HEK293 (cell line): ENCODE results near the gene STARD3.

Source experiments
- GLI4 ChIP-seq: fragments of 450-650 bp; formaldehyde crosslinking; IDR thresholded peaks from 2 replicates; pipeline ENCODE4 v1.5.1; 2016; ENCODE audit warnings: missing biosample characterization, missing genetic modification characterization
- PRDM1 ChIP-seq: fragments of 450-650 bp; formaldehyde crosslinking; IDR thresholded peaks from 2 replicates; pipeline ENCODE4; 2016; ENCODE audit warnings: missing biosample characterization, missing genetic modification characterization
- ZNF121 ChIP-seq: fragments of 450-650 bp; formaldehyde crosslinking; IDR thresholded peaks from 2 replicates; pipeline ENCODE4 v1.5.1; 2016; ENCODE audit warnings: missing biosample characterization, missing genetic modification characterization
- ZNF174 ChIP-seq: fragments of 450-650 bp; formaldehyde crosslinking; IDR thresholded peaks from 2 replicates; pipeline ENCODE4 v1.5.0; 2017; ENCODE audit warnings: missing biosample characterization, mild to moderate bottlenecking, missing genetic modification characterization
- ZNF777 ChIP-seq: fragments of 450-650 bp; formaldehyde crosslinking; IDR thresholded peaks from 2 replicates; pipeline ENCODE4 v1.5.1; 2017; ENCODE audit warnings: missing biosample characterization, missing genetic modification characterization, borderline replicate concordance
- TF ChIP-seq, protein P1 (sequence below): fragments of 450-650 bp; formaldehyde crosslinking; IDR thresholded peaks from 2 replicates; pipeline ENCODE4 v1.5.1; 2016; ENCODE audit warnings: missing biosample characterization, missing genetic modification characterization
- TF ChIP-seq, protein P2 (sequence below): fragments of 450-650 bp; IDR thresholded peaks from 2 replicates; pipeline ENCODE4 v1.5.1; 2018; ENCODE audit warnings: missing biosample characterization, missing genetic modification characterization
- TF ChIP-seq, protein P3 (sequence below): fragments of 450-650 bp; formaldehyde crosslinking; IDR thresholded peaks from 2 replicates; pipeline ENCODE4 v1.5.1; 2016; ENCODE audit warnings: missing biosample characterization, missing genetic modification characterization
- TF ChIP-seq, protein P4 (sequence below): IDR thresholded peaks from 2 replicates; pipeline ENCODE4 v1.6.1; 2011; ENCODE audit warnings: mild to moderate bottlenecking, low read depth, low read length, borderline replicate concordance

DNA sequence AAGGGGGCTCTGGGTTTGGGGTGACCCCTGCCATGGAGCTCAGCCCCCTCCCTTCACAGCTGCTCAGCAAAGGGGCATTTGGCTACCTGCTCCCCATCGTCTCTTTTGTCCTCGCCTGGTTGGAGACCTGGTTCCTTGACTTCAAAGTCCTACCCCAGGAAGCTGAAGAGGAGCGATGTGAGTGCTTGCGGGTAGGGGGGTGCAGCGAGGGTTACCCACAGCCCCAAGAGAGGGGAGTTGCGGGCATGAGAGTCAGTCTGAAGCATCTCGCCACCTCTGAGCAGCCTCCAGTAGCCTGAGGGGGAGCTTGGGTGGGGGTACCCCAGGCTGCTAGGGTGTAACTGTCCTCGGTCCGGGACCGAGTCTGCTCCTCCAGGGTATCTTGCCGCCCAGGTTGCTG is 21.4 kb downstream of the STARD3 start:
- TF ChIP-seq, protein P1, sequence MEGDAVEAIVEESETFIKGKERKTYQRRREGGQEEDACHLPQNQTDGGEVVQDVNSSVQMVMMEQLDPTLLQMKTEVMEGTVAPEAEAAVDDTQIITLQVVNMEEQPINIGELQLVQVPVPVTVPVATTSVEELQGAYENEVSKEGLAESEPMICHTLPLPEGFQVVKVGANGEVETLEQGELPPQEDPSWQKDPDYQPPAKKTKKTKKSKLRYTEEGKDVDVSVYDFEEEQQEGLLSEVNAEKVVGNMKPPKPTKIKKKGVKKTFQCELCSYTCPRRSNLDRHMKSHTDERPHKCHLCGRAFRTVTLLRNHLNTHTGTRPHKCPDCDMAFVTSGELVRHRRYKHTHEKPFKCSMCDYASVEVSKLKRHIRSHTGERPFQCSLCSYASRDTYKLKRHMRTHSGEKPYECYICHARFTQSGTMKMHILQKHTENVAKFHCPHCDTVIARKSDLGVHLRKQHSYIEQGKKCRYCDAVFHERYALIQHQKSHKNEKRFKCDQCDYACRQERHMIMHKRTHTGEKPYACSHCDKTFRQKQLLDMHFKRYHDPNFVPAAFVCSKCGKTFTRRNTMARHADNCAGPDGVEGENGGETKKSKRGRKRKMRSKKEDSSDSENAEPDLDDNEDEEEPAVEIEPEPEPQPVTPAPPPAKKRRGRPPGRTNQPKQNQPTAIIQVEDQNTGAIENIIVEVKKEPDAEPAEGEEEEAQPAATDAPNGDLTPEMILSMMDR, result no peak
- TF ChIP-seq, protein P2, sequence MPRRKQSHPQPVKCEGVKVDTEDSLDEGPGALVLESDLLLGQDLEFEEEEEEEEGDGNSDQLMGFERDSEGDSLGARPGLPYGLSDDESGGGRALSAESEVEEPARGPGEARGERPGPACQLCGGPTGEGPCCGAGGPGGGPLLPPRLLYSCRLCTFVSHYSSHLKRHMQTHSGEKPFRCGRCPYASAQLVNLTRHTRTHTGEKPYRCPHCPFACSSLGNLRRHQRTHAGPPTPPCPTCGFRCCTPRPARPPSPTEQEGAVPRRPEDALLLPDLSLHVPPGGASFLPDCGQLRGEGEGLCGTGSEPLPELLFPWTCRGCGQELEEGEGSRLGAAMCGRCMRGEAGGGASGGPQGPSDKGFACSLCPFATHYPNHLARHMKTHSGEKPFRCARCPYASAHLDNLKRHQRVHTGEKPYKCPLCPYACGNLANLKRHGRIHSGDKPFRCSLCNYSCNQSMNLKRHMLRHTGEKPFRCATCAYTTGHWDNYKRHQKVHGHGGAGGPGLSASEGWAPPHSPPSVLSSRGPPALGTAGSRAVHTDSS, result no peak
- TF ChIP-seq, protein P3, sequence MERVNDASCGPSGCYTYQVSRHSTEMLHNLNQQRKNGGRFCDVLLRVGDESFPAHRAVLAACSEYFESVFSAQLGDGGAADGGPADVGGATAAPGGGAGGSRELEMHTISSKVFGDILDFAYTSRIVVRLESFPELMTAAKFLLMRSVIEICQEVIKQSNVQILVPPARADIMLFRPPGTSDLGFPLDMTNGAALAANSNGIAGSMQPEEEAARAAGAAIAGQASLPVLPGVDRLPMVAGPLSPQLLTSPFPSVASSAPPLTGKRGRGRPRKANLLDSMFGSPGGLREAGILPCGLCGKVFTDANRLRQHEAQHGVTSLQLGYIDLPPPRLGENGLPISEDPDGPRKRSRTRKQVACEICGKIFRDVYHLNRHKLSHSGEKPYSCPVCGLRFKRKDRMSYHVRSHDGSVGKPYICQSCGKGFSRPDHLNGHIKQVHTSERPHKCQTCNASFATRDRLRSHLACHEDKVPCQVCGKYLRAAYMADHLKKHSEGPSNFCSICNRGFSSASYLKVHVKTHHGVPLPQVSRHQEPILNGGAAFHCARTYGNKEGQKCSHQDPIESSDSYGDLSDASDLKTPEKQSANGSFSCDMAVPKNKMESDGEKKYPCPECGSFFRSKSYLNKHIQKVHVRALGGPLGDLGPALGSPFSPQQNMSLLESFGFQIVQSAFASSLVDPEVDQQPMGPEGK, result no peak
- TF ChIP-seq ZNF777 (tag by site-specific recombination), result no peak
- TF ChIP-seq, protein P4, sequence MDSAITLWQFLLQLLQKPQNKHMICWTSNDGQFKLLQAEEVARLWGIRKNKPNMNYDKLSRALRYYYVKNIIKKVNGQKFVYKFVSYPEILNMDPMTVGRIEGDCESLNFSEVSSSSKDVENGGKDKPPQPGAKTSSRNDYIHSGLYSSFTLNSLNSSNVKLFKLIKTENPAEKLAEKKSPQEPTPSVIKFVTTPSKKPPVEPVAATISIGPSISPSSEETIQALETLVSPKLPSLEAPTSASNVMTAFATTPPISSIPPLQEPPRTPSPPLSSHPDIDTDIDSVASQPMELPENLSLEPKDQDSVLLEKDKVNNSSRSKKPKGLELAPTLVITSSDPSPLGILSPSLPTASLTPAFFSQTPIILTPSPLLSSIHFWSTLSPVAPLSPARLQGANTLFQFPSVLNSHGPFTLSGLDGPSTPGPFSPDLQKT, result no peak
- TF ChIP-seq ZNF174, result no peak
- TF ChIP-seq ZNF121 (tag by site-specific recombination), result no peak
- TF ChIP-seq PRDM1 (tag by site-specific recombination), result no peak
- TF ChIP-seq GLI4, result no peak
